Suprapubic skin (tissue), 4 donors: ENCODE results near the gene MYADML2.
"Not testable (repeated sequence)": the region's sequence is repeated elsewhere in the genome, so short reads cannot be mapped to it uniquely, and the experiment has no call there.

Experiments
- EP300 ChIP-seq: sonication (generic); formaldehyde crosslinking; IDR thresholded peaks from one replicate; pipeline ENCODE4 v1.6.1; 2017; ENCODE audit warnings: antibody characterized with exemption
- POLR2A ChIP-seq, 2 donors: fragments of 450-650 bp; IDR thresholded peaks; one replicate each; pipeline ENCODE4 v1.6.1; 2017; ENCODE audit warnings: antibody characterized with exemption in 2 of 2, mild to moderate bottlenecking in 2 of 2, moderate library complexity in 2 of 2
- POLR2AphosphoS5 ChIP-seq, 3 donors: sonication (generic); formaldehyde crosslinking; IDR thresholded peaks; one replicate each; pipeline ENCODE4 v1.6.1; 2017; ENCODE audit warnings: antibody characterized with exemption in 3 of 3
- TF ChIP-seq, protein P1 (sequence below), 2 donors: fragments of 200-600 bp in 1 of 2; fragments of 450-650 bp in 1 of 2; sonication (generic) in 1 of 2; IDR thresholded peaks; one replicate each; pipeline ENCODE4 v1.5.1; 2016 to 2019; ENCODE audit warnings: antibody characterized with exemption in 2 of 2, mild to moderate bottlenecking in 1 of 2, moderate library complexity in 1 of 2

DNA sequence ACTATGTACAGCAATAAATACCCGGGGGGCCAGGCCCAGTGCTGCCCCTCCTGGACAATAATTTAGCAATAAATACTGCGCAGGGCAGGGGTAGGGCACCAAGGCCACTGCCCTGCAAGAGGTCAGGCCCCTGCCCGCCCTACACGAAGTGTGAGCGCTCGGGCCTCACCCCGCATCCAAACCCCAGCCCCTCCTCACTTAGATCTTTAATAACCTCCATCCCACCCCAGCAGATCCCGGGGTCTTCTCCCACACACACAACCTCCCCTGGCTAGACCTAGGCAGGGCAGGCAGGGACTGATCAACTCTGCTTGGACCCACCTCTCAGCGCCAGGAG lies 28.7 kb downstream of the MYADML2 start:
- TF ChIP-seq, protein P1, sequence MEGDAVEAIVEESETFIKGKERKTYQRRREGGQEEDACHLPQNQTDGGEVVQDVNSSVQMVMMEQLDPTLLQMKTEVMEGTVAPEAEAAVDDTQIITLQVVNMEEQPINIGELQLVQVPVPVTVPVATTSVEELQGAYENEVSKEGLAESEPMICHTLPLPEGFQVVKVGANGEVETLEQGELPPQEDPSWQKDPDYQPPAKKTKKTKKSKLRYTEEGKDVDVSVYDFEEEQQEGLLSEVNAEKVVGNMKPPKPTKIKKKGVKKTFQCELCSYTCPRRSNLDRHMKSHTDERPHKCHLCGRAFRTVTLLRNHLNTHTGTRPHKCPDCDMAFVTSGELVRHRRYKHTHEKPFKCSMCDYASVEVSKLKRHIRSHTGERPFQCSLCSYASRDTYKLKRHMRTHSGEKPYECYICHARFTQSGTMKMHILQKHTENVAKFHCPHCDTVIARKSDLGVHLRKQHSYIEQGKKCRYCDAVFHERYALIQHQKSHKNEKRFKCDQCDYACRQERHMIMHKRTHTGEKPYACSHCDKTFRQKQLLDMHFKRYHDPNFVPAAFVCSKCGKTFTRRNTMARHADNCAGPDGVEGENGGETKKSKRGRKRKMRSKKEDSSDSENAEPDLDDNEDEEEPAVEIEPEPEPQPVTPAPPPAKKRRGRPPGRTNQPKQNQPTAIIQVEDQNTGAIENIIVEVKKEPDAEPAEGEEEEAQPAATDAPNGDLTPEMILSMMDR (IDR thresholded peaks at IDR 0.05) = not testable (repeated sequence)
- TF ChIP-seq POLR2AphosphoS5 (IDR thresholded peaks at IDR 0.05); EP300; POLR2A (IDR thresholded peaks at IDR 0.05): not testable (repeated sequence)
